Measurements from ENCODE around the gene VEZF1.

The VEZF1 gene

DNA sequence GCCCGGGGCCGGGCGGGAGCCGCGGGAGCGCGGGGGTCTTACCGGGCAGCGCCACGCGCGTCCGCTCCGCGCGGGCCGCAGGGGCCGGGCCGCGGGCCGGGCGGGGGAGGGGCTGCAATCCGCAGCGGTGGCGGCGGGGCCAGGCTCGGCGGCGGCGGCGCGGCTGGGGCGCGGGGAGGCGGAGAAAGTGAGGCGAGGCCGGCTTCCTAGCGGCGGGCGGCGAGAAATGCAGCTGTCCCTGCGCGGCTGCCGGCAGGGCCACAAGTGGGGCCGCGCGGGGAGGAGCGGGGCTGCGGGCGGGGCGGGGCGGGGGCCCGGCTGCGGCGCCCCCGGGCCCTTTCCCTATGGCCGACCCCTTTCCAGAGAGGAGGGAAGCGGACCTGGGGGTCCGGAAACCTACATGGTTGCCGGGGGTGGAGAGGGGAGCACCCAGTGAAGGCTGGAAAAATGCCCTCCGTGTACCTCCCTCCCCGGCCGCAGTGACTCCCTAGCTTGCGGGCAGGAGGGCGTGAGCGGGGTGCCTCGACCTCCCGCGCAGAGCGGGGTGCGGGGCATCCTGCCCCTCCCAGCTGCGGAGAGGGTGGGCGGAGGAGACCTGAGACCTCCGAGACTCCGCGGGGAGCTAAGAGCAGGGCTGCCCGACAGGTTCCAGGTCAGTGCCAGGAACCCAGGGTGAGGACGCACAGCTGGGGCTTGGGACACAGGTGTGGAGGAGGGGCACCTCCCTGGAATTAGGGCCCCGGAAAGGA, 32.7 kb downstream of the VEZF1 start, which contains the start of gene CUEDC1:
Gene CUEDC1, minus strand, starts transcription at position 230 of the 749 bp plus-strand sequence. CDS start 69,848 bp downstream, outside the sequence.
- H3K9me3 ChIP-seq (ENCODE audit: control insufficient read depth, low read length): no peaks in the 10 kb centered on the region
- H3K36me3 ChIP-seq (ENCODE audit: control insufficient read depth, insufficient read depth, low read length, severe bottlenecking): no peaks in the 10 kb centered on the region
- H3K4me1 ChIP-seq (ENCODE audit: control insufficient read depth, insufficient read depth, low read length): peaks cover 39% of the 10 kb centered on the region
- no peaks in the 10 kb centered on the region for H3K27me3 ChIP-seq (replicated peaks; ENCODE audit: control insufficient read depth, insufficient read depth, low read length)
- DNase-seq (ENCODE audit: low read depth): peak; percentile 90
- H3K9ac ChIP-seq (ENCODE audit: low read length): peak within 1 kb of the TSS; percentile 89
- peak within 1 kb of the TSS; percentile 87 for H3K4me3 ChIP-seq (ENCODE audit: low read length)

- DNase-seq (ENCODE audit: low read depth): peak; percentile 87
- Histone ChIP-seq H3K4me1 (ENCODE audit: control insufficient read depth, insufficient read depth, low read length) (peaks cover 45% of the 10 kb centered on the region), H3K36me3 (ENCODE audit: control insufficient read depth, insufficient read depth, low read length, severe bottlenecking) (no peaks in the 10 kb centered on the region), H3K27me3 (replicated peaks; ENCODE audit: control insufficient read depth, insufficient read depth, low read length) (no peaks in the 10 kb centered on the region), H3K9ac (ENCODE audit: low read length) (peak overlapping the region; percentile 89), H3K4me3 (ENCODE audit: low read length) (peak overlapping the region; percentile 82), H3K9me3 (ENCODE audit: control insufficient read depth, low read length) (no peaks in the 10 kb centered on the region)
Observed at GRCh38 chr17:57954397-57955182, 33.5 kb downstream of the VEZF1 start.

GRCh38 chr17:57953705-57954396, 34.2 kb downstream of the VEZF1 start:
- H3K4me1 ChIP-seq (ENCODE audit: control insufficient read depth, insufficient read depth, low read length): peaks cover 51% of the 10 kb centered on the region
- peak overlapping the region; percentile 89 for H3K9ac ChIP-seq (ENCODE audit: low read length)
- H3K9me3 ChIP-seq (ENCODE audit: control insufficient read depth, low read length): no peaks in the 10 kb centered on the region
- no peaks in the 10 kb centered on the region for H3K36me3 ChIP-seq (ENCODE audit: control insufficient read depth, insufficient read depth, low read length, severe bottlenecking)
- DNase-seq (ENCODE audit: low read depth): no peak
- peak overlapping the region; percentile 82 for H3K4me3 ChIP-seq (ENCODE audit: low read length)
- no peaks in the 10 kb centered on the region for H3K27me3 ChIP-seq (replicated peaks; ENCODE audit: control insufficient read depth, insufficient read depth, low read length)

GRCh38 chr17:57953219-57953618, 34.8 kb downstream of the VEZF1 start:
- Histone ChIP-seq H3K36me3 (ENCODE audit: control insufficient read depth, insufficient read depth, low read length, severe bottlenecking) (no peaks in the 10 kb centered on the region), H3K4me3 (ENCODE audit: low read length) (peak overlapping the region; percentile 1), H3K9me3 (ENCODE audit: control insufficient read depth, low read length) (no peaks in the 10 kb centered on the region), H3K27me3 (replicated peaks; ENCODE audit: control insufficient read depth, insufficient read depth, low read length) (no peaks in the 10 kb centered on the region), H3K4me1 (ENCODE audit: control insufficient read depth, insufficient read depth, low read length) (peaks cover 54% of the 10 kb centered on the region), H3K9ac (ENCODE audit: low read length) (no peak overlapping the region)
- DNase-seq (ENCODE audit: low read depth): no peak

DNA sequence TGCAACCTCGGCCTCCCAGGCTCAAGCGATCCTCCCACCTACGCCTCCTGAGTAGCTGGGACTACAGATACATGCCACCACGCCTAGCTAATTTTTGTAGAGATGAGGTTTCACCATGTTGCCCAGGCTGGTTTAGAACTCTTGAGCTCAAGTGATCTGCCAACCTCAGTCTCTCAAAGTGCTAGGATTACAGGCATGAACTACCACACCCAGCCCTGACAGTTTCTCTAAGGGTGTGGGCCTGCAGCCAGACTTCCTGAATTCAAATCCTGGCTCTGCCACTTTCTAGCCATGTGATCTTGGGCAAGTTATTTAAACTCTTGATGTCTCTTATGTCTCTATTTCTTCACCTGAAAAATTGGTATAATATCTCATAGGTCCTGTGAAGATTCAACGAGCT, 38.4 kb downstream of the VEZF1 start:
- DNase-seq (ENCODE audit: low read depth): no peak
- no peak overlapping the region for H3K9ac ChIP-seq (ENCODE audit: low read length)
- H3K36me3 ChIP-seq (ENCODE audit: control insufficient read depth, insufficient read depth, low read length, severe bottlenecking): no peaks in the 10 kb centered on the region
- H3K27me3 ChIP-seq (replicated peaks; ENCODE audit: control insufficient read depth, insufficient read depth, low read length): no peaks in the 10 kb centered on the region
- H3K9me3 ChIP-seq (ENCODE audit: control insufficient read depth, low read length): no peaks in the 10 kb centered on the region
- H3K4me1 ChIP-seq (ENCODE audit: control insufficient read depth, insufficient read depth, low read length): peaks cover 81% of the 10 kb centered on the region
- H3K4me3 ChIP-seq (ENCODE audit: low read length): no peak overlapping the region

GRCh38 chr17:57948555-57949420, 39.3 kb downstream of the VEZF1 start:
- no peaks in the 10 kb centered on the region for H3K9me3 ChIP-seq (ENCODE audit: control insufficient read depth, low read length)
- peak overlapping the region; percentile 11 for H3K4me3 ChIP-seq (ENCODE audit: low read length)
- no peaks in the 10 kb centered on the region for H3K27me3 ChIP-seq (replicated peaks; ENCODE audit: control insufficient read depth, insufficient read depth, low read length)
- H3K36me3 ChIP-seq (ENCODE audit: control insufficient read depth, insufficient read depth, low read length, severe bottlenecking): no peaks in the 10 kb centered on the region
- peak overlapping the region; percentile 56 for H3K9ac ChIP-seq (ENCODE audit: low read length)
- peak; percentile 85 for DNase-seq (ENCODE audit: low read depth)
- peaks cover 76% of the 10 kb centered on the region for H3K4me1 ChIP-seq (ENCODE audit: control insufficient read depth, insufficient read depth, low read length)

DNA sequence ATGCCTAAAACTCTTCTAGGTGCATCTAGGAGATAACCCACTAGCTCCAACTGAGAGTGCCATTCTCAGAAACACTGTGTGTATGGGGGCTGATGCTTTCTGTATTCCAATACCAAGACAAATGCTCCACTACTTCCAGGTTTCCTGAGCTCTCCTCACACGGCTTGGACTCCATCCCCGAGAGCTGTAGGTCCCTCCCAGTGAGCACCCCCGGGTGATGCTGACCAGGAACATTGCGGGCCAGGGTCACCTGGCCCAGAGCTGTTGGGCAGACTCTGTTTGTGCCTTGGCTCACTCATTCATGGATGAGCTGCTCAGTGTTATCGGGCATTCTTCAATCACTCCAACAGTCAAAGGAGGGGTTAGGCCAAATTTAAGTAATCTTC, 39.9 kb downstream of the VEZF1 start:
- Histone ChIP-seq H3K9ac (ENCODE audit: low read length) (peak overlapping the region; percentile 53), H3K4me3 (ENCODE audit: low read length) (no peak overlapping the region), H3K4me1 (ENCODE audit: control insufficient read depth, insufficient read depth, low read length) (peaks cover 73% of the 10 kb centered on the region), H3K36me3 (ENCODE audit: control insufficient read depth, insufficient read depth, low read length, severe bottlenecking) (no peaks in the 10 kb centered on the region), H3K9me3 (ENCODE audit: control insufficient read depth, low read length) (no peaks in the 10 kb centered on the region), H3K27me3 (replicated peaks; ENCODE audit: control insufficient read depth, insufficient read depth, low read length) (no peaks in the 10 kb centered on the region)
- DNase-seq (ENCODE audit: low read depth): no peak

DNA sequence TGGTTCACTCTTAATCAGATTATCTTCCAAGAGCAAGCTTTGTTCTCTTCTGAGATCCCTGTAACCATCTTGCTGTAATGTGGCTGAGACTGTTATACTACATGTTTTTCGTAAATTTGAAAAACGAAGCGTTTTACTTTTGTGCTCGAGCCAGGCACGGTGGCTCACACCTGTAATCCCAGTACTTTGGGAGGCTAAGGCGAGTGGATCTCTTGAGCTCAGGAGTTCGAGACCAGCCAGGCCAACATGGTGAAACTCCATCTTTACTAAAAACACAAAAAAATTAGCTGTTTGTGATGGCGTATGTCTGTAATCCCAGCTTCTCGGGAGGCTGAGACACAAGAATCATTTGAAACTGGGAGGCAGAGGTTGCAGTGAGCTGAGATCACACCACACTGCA, 40.7 kb downstream of the VEZF1 start:
- Histone ChIP-seq H3K9me3 (ENCODE audit: control insufficient read depth, low read length) (no peaks in the 10 kb centered on the region), H3K36me3 (ENCODE audit: control insufficient read depth, insufficient read depth, low read length, severe bottlenecking) (no peaks in the 10 kb centered on the region), H3K9ac (ENCODE audit: low read length) (peak overlapping the region; percentile 63), H3K4me3 (ENCODE audit: low read length) (peak overlapping the region; percentile 77), H3K4me1 (ENCODE audit: control insufficient read depth, insufficient read depth, low read length) (peaks cover 69% of the 10 kb centered on the region), H3K27me3 (replicated peaks; ENCODE audit: control insufficient read depth, insufficient read depth, low read length) (no peaks in the 10 kb centered on the region)
- DNase-seq (ENCODE audit: low read depth): no peak

GRCh38 chr17:57946798-57947358, 41.2 kb downstream of the VEZF1 start:
- Histone ChIP-seq H3K36me3 (ENCODE audit: control insufficient read depth, insufficient read depth, low read length, severe bottlenecking) (no peaks in the 10 kb centered on the region), H3K4me3 (ENCODE audit: low read length) (peak overlapping the region; percentile 77), H3K4me1 (ENCODE audit: control insufficient read depth, insufficient read depth, low read length) (peaks cover 69% of the 10 kb centered on the region), H3K27me3 (replicated peaks; ENCODE audit: control insufficient read depth, insufficient read depth, low read length) (no peaks in the 10 kb centered on the region), H3K9me3 (ENCODE audit: control insufficient read depth, low read length) (no peaks in the 10 kb centered on the region), H3K9ac (ENCODE audit: low read length) (peak overlapping the region; percentile 63)
- peak; percentile 70 for DNase-seq (ENCODE audit: low read depth)

DNA sequence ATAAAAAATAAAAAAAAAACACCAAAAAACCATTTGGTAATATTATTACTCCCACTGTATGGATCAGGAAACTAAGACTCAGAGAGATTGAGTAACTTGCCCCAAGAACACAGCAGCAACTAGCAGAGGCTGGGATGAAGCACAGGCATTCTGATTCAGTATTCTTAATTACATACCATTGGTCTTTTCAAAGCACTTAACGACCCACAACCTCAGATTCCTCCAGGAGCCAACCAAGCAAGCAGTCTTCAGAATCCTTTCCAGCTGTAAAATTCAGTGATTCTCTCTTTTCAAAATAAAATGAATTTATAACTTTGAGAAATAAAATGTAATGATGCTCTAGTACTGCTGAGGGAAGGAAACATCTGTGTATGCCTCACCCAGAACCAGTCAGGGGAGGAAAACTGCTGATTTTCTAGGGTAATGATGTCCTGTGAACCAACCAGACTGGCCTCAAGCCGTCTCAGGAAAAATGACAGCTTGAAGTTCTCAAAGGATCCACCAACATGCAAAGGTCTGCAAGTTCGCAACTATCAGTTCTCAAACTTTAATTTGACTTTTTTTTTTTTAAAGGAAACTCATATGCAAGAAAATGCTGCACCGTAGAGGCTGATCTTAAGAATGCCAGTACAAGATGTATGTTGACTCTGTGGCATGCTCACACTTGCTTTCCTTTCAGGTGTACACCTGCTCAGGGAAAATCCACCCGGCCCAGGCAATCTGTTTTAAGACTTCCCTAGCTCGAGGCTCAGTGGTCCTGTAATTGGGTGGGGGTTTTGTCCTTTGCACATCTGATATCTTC, 41.9 kb downstream of the VEZF1 start:
- H3K36me3 ChIP-seq (ENCODE audit: control insufficient read depth, insufficient read depth, low read length, severe bottlenecking): no peaks in the 10 kb centered on the region
- peak; percentile 48 for DNase-seq (ENCODE audit: low read depth)
- H3K4me1 ChIP-seq (ENCODE audit: control insufficient read depth, insufficient read depth, low read length): peaks cover 70% of the 10 kb centered on the region
- H3K27me3 ChIP-seq (replicated peaks; ENCODE audit: control insufficient read depth, insufficient read depth, low read length): no peaks in the 10 kb centered on the region
- no peaks in the 10 kb centered on the region for H3K9me3 ChIP-seq (ENCODE audit: control insufficient read depth, low read length)
- peak overlapping the region; percentile 77 for H3K4me3 ChIP-seq (ENCODE audit: low read length)
- H3K9ac ChIP-seq (ENCODE audit: low read length): peak overlapping the region; percentile 63

Data from adipocyte (in vitro differentiated cells).